PC-9 (cell line): Measurements from ENCODE around the gene MYO15B.

ENCODE experiments used
- EZH2 ChIP-seq: fragments of 200-600 bp; sonication (generic); IDR thresholded peaks from 2 replicates; pipeline ENCODE4 v1.8.0; 2017; ENCODE audit warnings: antibody characterized with exemption, low read depth
- TF ChIP-seq, protein P1 (sequence below): fragments of 200-600 bp; sonication (generic); conservative IDR thresholded peaks from 2 replicates; pipeline ENCODE4 v1.6.1; 2017; ENCODE audit warnings: mixed run types, antibody characterized with exemption, mild to moderate bottlenecking, moderate library complexity

GRCh38 chr17:75574404-75575036, 13.1 kb upstream of the MYO15B start:
- TF ChIP-seq EZH2, result no peak
- TF ChIP-seq, protein P1, sequence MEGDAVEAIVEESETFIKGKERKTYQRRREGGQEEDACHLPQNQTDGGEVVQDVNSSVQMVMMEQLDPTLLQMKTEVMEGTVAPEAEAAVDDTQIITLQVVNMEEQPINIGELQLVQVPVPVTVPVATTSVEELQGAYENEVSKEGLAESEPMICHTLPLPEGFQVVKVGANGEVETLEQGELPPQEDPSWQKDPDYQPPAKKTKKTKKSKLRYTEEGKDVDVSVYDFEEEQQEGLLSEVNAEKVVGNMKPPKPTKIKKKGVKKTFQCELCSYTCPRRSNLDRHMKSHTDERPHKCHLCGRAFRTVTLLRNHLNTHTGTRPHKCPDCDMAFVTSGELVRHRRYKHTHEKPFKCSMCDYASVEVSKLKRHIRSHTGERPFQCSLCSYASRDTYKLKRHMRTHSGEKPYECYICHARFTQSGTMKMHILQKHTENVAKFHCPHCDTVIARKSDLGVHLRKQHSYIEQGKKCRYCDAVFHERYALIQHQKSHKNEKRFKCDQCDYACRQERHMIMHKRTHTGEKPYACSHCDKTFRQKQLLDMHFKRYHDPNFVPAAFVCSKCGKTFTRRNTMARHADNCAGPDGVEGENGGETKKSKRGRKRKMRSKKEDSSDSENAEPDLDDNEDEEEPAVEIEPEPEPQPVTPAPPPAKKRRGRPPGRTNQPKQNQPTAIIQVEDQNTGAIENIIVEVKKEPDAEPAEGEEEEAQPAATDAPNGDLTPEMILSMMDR, result no peak
